Measurements from ENCODE around the gene SARM1.
"Not testable (repeated sequence)": the region's sequence is repeated elsewhere in the genome, so short reads cannot be mapped to it uniquely, and the experiment has no call there.

The SARM1 gene

DNA sequence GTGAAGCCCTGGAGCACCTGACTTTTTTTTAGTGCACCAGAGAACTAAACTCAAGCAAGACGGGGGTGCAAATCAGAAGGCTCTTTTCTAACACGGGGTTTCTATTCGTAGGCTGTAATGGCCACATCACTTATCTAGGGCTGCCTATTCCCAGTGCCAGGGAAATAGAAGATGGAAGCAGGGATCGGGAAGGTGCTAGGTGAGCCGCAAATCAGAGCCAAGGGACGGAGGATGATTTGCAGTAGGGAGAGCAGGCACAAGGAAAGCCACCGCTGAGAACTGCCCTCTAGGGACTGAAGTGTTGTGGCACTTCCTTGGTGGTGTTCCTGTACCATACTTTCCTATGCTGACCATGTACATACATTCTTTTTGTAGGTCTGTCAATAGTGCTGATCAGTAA is 42.3 kb downstream of the SARM1 start:
- no peak for DNase-seq (ENCODE audit: extremely low read depth in 1 of 2, low read depth in 1 of 2)

DNA sequence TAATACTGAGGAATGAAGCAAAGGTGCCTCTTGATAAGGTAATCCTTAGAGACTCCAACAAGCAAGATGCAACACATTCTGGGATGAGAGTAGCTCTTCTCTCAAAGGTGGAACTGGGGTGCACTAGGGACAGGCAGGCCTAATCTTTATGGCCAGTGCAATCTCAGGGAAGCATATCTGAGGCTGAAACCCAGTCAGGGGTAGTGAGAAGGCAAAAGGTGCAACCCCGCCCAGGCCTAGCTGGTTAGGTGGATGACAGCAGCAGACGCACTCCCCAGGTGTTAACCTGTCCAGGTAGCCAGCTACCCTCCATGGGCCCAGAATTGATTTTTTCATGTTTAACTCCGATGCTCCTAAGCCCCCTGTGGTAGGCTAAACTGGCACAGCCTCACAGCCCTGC is 44.4 kb downstream of the SARM1 start:
- no peak for DNase-seq (ENCODE audit: extremely low read depth in 1 of 2, low read depth in 1 of 2)

DNA sequence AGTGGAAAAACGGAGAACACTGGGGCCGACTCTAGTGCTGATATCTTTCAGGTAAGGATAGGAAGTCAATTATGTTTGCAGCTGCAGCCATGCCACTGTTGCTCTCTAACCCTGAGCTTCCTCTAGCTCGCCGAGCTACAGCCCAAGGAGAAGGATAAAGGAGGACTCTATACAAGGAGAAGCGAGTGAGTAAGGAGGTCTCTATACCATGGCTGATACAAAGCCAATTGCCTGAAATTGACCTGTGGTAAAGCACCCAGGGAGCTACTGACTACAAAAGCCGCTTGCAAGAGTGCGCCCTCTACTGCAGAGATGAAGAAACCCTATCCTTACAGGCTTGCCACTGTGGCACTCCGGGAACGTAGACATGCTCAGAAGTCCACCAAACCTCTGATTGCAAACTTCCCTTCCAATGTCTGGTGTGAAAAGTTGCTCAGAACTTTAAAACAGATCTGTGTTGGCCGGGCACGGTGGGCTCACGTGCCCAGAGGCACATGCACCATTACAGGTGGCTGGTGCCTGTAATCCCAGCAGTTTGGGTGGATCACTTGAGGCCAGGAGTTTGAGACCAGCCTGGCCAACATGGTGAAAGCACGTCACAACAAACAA is 45.3 kb downstream of the SARM1 start:
- DNase-seq (ENCODE audit: extremely low read depth in 1 of 2, low read depth in 1 of 2): peak in 1 of 2 donors; percentile 28

DNA sequence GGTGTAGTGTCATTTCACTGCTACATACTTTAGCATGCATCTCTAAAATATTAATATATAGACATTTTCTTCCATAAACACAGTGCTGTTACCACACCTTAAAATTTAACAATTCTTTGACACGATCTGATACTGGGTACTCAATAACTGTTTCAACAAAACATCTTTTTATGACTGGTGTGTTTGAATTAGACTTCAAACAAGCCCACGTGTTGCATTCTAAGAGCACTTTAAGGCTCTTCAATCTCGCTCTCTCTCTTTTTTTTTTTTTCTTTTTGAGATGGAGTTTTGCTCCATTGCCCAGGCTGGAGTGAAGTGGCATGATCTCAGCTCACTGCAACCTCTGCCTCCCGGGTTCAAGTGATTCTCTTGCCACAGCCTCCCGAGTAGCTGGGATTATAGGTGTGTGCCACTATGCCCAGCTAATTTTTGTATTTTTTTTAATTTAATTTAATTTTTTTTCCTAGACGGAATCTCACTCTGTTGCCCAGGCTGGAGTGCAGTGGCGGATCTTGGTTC is 50.4 kb downstream of the SARM1 start:
- DNase-seq (ENCODE audit: extremely low read depth in 1 of 2, low read depth in 1 of 2): no peak

DNA sequence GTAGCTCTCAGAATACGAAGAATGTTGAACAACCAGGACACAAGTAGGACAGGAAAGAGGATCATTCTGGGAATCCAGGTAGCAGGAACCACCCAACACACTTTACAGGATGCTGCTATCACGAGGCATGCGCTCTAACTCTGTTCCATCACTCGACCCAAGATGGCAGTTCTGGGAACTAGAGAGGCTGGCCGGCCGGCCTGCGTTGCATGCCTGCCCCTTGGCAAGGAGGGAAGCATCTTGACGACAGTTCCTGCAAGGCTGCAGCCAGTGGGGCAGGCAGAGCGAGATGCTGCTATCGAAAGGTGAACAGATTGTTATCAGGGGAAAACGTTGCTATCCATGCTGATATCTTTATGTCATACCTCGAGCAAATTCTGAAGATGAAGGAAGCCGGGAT is 53.7 kb downstream of the SARM1 start:
- DNase-seq (ENCODE audit: extremely low read depth in 1 of 2, low read depth in 1 of 2): no peak

DNA sequence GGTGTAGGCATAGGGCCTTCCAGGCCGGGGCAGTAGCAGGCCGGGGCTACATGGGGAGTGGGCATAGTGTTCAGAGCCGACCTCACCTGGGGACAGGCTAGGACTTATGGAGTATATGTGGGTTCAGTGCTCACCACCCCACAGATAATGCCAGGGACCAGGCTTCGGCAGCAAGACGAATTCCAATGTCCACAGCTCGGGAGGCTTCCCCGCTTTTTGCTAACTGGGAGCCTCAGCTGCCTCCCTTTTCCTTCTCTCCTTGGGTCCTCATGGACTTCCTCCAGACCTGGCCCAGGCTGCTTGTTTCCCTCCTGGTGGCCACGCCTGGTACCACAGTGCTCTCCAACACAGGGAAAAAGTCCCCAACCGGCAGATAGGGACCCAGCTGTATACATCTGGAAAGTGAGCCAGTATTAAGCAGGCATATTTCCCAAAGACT is 54.6 kb downstream of the SARM1 start:
- no peak for DNase-seq (ENCODE audit: extremely low read depth in 1 of 2, low read depth in 1 of 2)

- no peak for DNase-seq (ENCODE audit: extremely low read depth in 1 of 2, low read depth in 1 of 2)
These were observed 55.9 kb downstream of the SARM1 start for GRCh38 chr17:28427371-28427770.

- DNase-seq (ENCODE audit: extremely low read depth in 1 of 2, low read depth in 1 of 2): not testable (repeated sequence)
These were observed 56.5 kb downstream of the SARM1 start for GRCh38 chr17:28427982-28428381.

- no peak for DNase-seq (ENCODE audit: extremely low read depth in 1 of 2, low read depth in 1 of 2)
These were observed 62.2 kb downstream of the SARM1 start for GRCh38 chr17:28433721-28434120.

DNA sequence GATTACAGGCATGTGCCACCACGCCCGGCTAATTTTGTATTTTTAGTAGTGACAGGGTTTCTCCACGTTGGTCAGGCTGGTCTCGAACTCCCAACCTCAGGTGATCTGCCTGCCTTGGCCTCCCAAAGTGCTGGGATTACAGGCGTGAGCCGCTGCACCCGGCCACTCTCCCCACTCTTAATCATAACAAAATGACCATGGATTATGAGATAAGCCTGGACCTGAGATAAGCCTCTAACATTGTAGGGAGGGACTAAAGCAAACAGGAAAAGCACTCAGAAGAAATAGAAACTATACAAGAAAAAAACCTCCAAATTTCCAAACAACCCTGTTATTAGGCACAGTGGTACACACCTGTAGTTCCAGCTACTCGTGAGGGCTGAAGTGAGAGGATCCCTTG is 62.8 kb downstream of the SARM1 start:
- DNase-seq (ENCODE audit: extremely low read depth in 1 of 2, low read depth in 1 of 2): not testable (repeated sequence)

DNA sequence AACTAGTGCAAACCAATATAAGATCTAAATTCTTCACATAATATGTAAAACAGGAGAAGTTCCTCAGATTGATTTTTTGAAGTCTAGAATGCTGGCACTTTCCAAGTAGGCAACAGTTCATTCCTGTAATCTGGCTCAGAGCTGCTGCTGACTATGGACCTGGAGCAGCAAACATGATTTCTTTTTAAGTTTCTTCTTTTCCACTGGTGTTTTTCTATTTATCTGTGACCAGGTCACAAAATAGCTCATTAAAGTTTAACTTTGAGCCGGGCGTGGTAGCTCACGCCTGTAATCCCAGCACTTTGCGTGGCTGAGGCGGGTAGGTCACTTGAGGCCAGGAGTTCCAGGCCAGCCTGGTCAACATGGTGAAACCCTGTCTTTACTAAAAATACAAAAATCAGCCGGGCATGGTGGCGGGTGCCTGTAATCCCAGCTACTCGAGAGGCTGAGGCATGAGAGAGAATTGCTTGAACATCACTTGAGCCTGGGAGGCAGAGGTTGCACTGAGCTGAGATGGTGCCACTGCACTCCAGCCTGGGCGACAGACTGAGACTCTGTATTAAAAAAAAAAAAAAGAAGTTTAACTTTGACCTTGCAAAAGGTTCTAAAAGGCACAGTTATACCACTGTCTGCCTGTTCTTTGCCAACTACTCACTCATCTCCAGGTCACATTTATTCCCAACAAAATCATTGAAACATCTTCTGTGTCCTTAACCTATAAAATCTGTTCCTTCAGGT is 72.6 kb downstream of the SARM1 start:
- DNase-seq (ENCODE audit: extremely low read depth in 1 of 2, low read depth in 1 of 2): no peak

DNA sequence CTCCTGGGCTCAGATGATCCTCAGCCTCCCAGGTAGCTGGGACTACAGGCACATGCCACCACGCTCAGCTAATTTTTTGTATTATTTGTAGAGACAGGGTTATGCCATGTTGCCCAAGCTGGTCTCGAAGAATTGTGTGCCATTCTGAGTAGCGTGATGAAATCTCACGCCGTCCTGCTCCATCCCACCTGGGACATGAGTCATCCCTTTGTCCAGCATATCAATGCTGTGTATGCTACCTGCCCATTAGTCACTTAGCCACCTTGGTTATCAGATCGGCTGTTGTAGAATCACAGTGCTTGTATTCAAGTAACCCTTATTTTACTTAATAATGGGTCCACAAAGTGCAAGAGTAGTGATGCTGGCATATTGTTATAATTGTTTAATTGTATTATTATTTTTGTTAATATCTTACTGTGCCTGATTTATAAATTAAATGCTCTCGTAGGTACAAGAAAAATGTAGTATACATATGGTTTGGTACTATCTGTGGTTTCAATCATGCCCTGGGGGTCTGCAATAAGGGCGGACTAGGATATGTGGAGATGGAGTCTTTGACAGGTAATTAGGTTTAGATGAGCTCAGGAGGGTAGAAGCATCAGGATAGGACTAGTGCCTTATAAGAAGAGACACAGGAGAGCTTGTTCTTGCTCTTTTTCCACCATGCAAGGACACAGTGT is 75.4 kb downstream of the SARM1 start:
- DNase-seq (ENCODE audit: extremely low read depth in 1 of 2, low read depth in 1 of 2): no peak

GRCh38 chr17:28447396-28447760 is 75.9 kb downstream of the SARM1 start:
- no peak for DNase-seq (ENCODE audit: extremely low read depth in 1 of 2, low read depth in 1 of 2)

- DNase-seq (ENCODE audit: extremely low read depth in 1 of 2, low read depth in 1 of 2): no peak
These were observed 78.4 kb downstream of the SARM1 start for GRCh38 chr17:28449859-28450258.
